Measurements from ENCODE around the gene PTF1A.
"Not testable (repeated sequence)": the region's sequence is repeated elsewhere in the genome, so short reads cannot be mapped to it uniquely, and the experiment has no call there.

PTF1A gene

GRCh38 chr10:23230582-23230981 lies 38.5 kb downstream of the PTF1A start:
- H3K27ac ChIP-seq (ENCODE audit: low read depth, low read length), result no peak overlapping the region
- no peaks in the 10 kb centered on the region for H3K27me3 ChIP-seq (ENCODE audit: insufficient read depth, low read length)
- no peaks in the 10 kb centered on the region for H3K9me3 ChIP-seq (ENCODE audit: insufficient read depth, low read depth, low read length)
- H3K4me1 ChIP-seq (ENCODE audit: insufficient read depth, low read length), result no peaks in the 10 kb centered on the region
- no CpG with 5 or more reads among the region's 1 CpG for WGBS
- no peak overlapping the region for H3K9ac ChIP-seq (ENCODE audit: low read depth, low read length)
- H3K36me3 ChIP-seq (ENCODE audit: insufficient read depth, low read length), result no peaks in the 10 kb centered on the region
- H3K4me3 ChIP-seq (ENCODE audit: low read length), result no peak overlapping the region

- Histone ChIP-seq H3K27me3 (ENCODE audit: insufficient read depth, low read length) (no peaks in the 10 kb centered on the region), H3K9ac (ENCODE audit: low read depth, low read length) (no peak overlapping the region), H3K9me3 (ENCODE audit: insufficient read depth, low read depth, low read length) (no peaks in the 10 kb centered on the region), H3K36me3 (ENCODE audit: insufficient read depth, low read length) (no peaks in the 10 kb centered on the region), H3K4me1 (ENCODE audit: insufficient read depth, low read length) (no peaks in the 10 kb centered on the region), H3K27ac (ENCODE audit: low read depth, low read length) (no peak overlapping the region), H3K4me3 (ENCODE audit: low read length) (no peak overlapping the region)
- WGBS, result 75% methylated on average over 3 of the region's 3 CpGs
Observed at GRCh38 chr10:23238015-23238414, 45.9 kb downstream of the PTF1A start.

GRCh38 chr10:23241779-23242178 lies 49.7 kb downstream of the PTF1A start:
- 100% methylated on average over 1 of the region's 1 CpG for WGBS
- H3K27ac ChIP-seq (ENCODE audit: low read depth, low read length); H3K36me3 ChIP-seq (ENCODE audit: insufficient read depth, low read length); H3K4me1 ChIP-seq (ENCODE audit: insufficient read depth, low read length); H3K9ac ChIP-seq (ENCODE audit: low read depth, low read length); H3K27me3 ChIP-seq (ENCODE audit: insufficient read depth, low read length); H3K9me3 ChIP-seq (ENCODE audit: insufficient read depth, low read depth, low read length); H3K4me3 ChIP-seq (ENCODE audit: low read length): not testable (repeated sequence)
